ENCODE measurements around the gene C19orf25. TPM values are rescaled to one million over a fixed set of nuclear protein-coding genes. Genes with fewer than 3 reads are reported as not detected.
A peak's percentile ranks its signal among the peaks of the same experiment; 100 is the strongest.
"Not testable (repeated sequence)": the region's sequence is repeated elsewhere in the genome, so short reads cannot be mapped to it uniquely, and the experiment has no call there.

C19orf25 gene
- 17.9 TPM for total RNA-seq

DNA sequence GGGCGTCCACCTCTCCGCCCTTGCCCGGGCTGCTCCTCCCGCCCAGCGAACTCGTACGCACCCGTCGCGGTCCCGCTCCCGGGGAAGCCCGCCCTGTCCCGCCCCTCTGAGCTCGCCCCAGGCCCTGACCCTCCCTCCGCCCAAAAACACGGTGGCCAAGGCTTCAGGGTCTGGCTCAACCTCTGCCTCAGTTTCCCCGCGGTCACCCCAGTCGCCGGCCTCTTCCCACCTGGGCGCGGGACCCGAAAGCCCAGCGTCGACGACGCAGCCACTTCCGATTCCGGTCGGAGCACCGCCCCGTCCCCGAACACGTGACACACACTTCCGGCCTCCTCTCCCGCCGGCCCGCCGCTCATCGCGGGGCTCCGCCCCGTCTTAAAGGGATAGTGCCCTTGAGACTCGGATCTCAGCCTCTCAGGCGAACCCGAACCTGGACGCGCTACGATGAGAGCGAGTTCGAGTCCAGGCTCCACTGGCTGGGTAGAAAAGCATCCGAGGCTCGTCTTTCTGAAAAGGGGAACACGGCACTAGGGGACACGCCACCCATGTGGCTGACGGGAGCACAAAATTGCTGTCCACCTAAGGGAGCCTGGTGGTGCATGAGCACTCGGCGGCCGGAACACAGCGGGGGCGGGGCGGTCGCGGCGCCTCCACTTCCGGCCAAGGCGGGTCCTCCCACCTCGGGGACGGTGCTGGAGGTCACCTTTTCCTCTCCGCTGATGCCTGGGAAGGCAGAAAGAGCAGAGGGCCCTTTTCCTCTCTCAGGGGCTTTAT lies at the start of gene C19orf25:
TSS of gene C19orf25 (minus strand) at position 282 of the 774 bp plus-strand sequence. CDS start 312 bp downstream, outside the sequence.
- DNase-seq (ENCODE audit: low spot score in 2 of 2), result peak; percentile 100
- no peak for FAIRE-seq

DNA sequence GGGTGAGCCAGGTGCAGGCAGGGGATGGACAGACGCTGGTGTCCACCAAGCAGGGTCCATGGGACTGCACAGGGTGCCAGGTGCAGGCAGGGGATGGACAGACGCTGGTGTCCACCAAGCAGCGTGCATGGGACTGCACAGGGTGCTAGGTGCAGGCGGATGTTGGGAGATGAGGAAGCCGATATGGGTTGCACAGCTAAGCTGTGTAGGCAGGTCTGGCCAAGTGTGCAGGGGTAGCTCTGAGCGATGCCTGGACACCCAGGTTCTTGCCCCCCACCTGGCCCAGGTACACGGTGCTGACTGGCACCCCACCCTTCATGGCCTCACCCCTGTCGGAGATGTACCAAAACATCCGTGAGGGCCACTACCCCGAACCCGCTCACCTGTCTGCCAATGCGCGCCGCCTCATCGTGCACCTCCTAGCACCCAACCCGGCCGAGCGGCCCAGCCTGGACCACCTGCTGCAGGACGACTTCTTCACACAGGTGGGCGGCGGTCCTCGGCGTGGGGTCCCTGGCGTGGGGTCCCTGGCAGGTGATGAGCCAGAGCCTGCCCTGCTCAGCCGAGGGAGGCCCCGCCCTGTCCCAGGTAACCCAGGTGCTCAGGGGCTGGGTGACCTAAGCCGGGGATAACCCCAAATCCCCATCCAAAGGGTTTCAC lies 48.8 kb upstream of the C19orf25 start:
- FAIRE-seq, result no peak
- DNase-seq (ENCODE audit: low spot score in 2 of 2), result no peak

DNA sequence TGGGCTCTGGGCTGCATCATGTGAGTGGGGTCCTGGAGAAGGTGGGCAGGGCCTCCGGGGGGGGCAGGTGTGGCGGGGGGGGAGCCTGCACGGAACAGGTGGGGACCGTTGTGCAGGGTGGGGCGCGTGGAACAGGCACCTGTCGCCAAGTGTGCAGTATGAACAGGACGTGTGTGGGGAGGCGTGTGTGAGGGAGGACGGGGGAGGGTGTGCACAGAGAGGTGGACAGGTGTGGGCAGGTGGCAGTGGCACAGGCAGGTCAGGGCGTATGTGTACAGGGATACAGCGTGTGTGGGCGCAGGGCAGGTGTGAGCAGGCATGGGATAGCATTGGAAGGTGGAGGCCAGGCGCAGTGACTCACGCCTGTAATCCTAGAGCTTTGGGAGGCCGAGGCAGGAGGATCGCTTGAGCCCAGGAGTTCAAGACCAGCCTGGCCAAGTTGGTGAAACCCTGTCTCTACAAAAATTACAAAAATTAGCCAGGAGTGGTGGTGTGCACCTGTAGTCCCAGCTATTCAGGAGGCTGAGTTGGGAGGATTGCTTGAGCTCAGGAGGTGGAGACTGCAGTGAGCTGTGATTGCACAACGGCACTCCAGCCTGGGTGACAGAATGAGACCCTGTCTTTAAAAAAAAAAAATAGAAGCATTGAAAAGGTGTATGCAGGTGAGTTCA lies 48.1 kb upstream of the C19orf25 start:
- FAIRE-seq (no peak), DNase-seq (ENCODE audit: low spot score in 2 of 2) (no peak)

DNA sequence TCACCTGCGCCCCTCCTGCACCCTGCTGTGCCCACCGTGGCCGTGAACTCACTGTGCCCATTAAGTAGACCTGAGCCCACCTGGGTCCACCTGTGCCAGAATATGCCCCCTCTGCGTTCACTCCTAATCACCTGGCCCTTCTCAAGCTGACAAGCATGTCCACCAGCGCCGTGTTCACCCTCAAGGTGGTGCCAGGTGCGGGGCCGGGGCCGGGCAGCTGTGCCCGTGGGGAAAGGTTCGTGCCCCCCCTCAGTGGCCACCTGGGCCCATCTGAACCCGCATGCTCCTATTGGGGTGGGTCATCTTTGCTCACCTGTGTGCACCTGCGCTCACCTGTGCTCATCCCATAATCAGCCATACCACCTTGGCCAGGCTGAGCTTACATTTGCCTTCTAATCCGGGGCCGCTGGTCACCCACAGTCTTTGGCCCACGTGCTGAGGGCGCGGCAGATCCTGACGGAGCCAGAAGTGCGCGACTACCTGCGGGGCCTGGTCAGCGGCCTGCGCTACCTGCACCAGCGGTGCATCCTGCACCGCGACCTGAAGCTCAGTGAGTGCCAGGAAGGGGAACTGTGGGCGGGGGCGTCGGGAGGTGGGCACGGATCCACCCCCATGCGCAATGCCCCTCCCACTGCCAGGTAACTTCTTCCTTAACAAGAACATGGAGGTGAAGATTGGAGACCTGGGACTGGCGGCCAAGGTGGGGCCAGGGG lies 47.2 kb upstream of the C19orf25 start:
- no peak for FAIRE-seq

DNA sequence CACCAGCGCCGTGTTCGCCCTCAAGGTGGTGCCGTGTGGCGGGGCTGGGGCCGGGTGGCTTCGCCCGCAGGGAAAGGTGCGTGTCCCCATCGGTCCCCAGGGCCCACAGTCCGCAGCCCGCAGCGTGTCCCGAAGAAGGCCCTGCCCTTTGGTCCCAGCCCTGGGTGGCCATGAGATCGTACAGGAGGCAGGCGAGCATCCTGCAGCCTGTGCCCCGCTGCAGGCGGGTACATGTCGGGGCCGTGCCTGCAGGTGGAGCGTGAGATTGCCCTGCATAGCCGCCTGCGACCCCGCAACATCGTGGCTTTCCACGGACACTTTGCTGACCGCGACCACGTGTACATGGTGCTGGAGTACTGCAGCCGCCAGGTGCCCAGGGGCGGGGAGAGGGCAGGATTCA lies 46.3 kb upstream of the C19orf25 start:
- FAIRE-seq, result no peak

More for the DNA sequence above, 47.2 kb upstream of the C19orf25 start:
- no peak for DNase-seq (ENCODE audit: low spot score in 2 of 2)

DNA sequence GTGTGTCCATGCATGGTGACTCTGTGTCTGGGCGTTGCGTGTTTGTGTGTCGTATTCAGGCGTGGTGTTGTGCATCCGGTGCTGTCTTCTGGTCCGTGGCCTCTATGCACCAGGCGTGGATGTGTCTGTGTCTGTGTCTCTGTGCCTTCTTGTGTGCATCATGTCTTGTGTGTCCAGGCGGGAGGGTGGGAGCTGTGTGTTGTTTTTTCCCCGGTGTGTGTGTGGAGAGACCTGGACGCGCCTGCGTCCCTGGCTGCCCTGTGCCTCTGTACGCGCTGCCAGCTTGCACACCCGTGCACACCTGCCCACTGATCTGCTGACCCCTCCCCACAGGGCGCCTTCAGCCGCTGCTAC lies 45.9 kb upstream of the C19orf25 start:
- FAIRE-seq (no peak), DNase-seq (ENCODE audit: low spot score in 2 of 2) (no peak)

More for the DNA sequence above, 46.3 kb upstream of the C19orf25 start:
- no peak for DNase-seq (ENCODE audit: low spot score in 2 of 2)

DNA sequence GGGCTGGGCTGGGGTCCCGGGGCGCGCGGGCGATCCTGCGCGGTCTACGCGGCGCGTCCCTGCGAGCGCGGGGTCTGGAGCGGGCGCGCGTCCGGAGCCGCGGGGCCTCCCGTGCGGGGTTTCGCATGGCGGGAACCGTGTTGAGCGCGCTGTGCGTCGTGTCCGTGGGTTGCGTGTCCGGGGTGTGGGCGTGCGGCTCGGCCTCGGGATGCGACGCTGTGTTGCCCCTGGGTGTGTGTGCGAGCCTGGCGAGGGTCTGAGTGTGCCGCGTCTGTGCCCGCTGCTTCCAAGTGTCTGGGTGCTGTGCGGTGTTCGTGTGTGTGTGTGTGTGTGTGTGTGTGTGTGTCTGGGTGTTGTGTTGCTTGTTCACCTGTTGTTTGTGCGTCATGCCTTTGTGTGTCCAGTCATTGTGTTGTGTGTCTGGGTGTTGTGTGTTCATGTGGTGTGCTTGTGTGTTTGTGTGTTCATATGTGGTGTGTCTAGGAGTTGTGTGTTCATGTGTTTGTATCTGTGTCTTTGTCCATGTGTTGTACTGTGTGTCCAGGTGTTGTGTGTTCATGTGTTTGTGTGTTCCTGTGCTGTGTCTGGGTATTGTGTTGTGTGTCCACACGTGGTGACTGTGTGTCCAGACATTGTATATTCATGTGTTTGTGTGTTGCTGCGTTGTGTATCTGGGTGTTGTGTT lies 45.4 kb upstream of the C19orf25 start:
- DNase-seq (ENCODE audit: low spot score in 2 of 2), result peak in 1 of 2 donors; percentile 61
- FAIRE-seq, result no peak

DNA sequence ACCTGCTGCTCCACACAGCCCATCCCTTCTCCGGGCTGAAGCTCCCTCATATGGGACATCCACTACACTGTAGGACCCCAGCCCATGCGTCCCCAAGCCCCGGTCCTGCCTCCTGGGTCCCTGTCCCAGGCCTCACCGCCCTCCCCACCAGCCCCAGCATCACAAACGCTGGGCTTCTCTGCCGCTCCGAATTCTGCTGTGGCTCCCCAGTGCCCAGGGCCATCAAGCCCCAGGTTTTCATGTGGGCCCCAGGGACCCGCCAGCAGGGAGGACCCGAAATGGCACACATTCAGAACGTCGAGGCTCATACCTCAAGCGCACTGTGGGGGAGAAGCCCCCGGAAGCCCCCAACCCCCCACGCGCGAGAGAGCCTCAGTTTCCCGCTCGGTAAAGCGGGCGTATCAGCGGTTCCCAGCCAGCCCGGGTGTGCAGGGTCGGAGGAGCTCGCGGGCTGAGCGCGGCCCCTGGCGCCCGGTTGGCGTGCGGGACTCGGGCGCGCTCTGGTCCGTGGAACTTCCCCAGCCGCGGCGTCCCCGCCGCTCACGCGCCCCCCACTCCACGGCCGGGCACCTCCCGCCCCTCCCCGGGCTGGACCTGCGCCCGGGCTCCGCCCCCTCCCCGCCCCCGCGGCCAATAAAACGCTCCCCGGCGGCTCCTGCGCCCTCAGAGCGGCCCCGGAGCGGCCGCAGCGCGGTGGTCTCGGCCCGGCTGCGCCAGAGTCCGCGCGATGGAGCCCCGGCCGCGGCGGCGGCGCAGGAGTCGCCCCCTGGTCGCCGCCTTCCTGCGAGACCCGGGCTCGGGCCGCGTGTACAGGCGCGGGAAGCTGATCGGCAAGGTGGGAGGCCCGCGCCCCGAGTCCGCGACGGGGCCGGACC lies 44.6 kb upstream of the C19orf25 start, which contains the start of gene PLK5:
TSS of gene PLK5 (plus strand) at position 666 of the 875 bp plus-strand sequence. CDS start 2,920 bp downstream, outside the sequence.
- DNase-seq (ENCODE audit: low spot score in 2 of 2), result peak in 1 of 2 donors; percentile 68
- no peak for FAIRE-seq

DNA sequence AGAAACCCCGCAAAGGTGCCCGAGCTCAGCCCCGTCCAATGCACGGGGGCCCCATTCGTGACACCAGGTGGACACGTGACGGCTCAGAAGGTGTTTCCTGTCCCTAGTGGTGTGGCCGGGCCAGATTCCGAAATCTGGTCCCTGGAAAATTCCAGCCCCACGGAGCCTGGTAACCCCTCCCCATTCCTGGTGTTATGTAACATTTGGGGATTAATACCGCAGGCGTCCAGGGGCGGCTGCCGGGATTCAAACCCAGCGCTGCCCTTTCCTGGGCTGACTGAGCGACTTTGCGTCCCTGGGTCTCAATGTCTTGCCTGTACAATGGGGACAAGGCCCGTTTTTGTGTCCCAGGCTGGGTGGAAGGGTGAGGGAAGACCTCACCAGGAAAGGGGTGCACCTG lies 43.8 kb upstream of the C19orf25 start:
- DNase-seq (ENCODE audit: low spot score in 2 of 2) (no peak), FAIRE-seq (no peak)

DNA sequence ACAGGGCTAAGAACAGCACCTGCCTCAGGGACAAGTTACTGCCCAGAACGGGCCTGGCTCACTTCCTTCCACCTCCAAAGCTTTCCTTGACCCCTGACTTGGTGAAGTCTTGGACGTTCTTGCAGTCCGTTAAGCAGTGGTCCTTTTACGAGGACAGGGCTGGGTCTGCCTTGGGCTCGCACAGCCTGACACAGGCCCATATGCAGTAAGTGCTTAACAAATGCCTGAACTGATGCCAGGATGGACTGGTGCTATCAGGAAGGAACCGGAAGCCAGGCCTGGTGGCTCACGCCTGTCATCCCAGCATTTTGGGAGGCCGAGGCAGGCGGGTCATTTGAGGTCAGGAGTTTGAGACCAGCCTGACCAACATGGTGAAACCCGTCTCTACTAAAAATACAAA lies 43.0 kb upstream of the C19orf25 start:
- no peak for DNase-seq (ENCODE audit: low spot score in 2 of 2)
- no peak for FAIRE-seq

DNA sequence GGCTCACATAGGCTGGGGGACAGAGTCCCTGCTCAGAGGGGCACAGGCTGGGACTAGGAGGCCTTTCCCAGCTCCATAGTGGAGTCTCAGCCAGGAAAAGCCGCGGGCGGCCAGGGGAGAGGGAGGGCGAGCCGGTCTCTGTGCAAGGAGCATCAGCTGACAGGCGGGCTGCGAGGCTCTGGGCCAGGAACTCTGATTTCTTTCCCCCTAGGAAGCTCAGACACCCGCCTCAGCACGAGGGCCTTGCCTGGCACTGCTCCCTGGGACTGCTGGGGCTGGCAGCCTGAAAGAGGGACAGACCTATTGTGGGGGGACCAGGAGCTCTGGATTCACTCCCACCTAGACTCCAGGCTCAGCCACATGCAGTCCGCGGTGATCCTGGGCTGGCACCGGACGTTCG lies 42.6 kb upstream of the C19orf25 start:
- DNase-seq (ENCODE audit: low spot score in 2 of 2) (no peak), FAIRE-seq (no peak)

DNA sequence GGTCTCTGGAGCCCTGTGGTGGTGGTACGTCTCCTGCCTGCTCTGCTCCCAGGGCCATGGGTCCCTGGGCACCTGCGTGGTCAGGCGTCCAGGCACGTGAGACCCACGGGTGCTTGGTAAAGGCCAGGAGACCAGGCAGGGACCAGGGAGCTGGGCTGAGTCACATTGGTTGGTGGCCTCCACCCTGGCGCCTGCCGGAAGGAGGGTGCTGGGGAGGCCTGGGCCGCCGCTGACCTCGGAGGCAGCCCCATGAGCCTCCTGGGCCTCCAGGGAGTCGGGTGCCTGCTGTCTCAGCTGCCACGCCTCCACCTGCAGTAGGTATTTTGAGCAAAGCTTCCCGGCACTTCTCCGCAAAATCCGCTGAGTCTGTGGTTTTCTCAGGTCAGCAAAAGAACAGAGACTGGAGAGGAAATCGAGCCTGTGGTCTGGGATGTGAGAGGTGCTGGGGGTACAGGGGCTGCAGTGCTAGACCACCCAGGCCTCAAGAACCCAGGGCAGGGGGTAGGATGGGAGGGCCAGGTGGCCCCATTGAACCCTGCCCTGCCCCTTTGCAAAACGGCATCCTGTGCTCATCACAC lies 41.3 kb upstream of the C19orf25 start:
- DNase-seq (ENCODE audit: low spot score in 2 of 2) (no peak), FAIRE-seq (no peak)

DNA sequence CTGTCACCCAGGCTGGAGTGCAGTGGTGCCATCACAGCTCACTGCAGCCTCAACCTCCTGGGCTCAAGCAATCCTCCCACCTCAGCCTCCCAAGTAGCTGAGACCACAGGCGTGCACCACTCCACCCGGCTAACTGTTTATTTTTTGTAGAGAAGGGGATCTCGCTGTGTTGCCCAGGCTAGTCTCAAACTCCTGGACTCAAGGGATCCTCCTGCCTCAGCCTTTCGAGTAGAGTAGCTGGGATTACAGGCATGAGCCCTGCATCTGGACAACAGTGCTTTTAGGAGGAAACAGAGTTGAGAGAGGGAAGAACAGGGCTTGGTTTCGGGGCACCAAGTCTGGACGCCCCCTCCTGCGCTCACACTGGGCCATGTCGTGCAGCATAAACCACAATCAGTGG lies 40.8 kb upstream of the C19orf25 start:
- not testable (repeated sequence) for FAIRE-seq; DNase-seq (ENCODE audit: low spot score in 2 of 2)

DNA sequence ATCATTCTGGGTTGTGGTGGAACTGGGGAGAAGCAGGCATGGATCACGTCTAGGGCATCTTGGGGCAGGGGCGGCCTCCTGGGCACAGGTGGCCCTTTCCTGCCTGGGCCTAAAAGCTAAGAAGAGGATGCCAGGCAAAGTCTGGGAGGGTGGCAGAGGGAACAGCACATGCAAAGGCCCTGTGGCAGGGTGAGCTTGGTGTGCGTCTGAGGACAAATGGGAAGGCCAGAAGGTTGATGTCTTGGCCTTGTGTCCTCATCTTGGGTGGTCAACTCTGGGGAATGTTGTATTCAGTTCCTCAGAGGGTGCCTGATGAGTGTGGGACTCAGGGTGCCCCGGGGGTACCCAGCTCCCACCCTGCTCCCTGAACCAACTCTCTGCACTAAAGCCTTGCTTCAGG lies 39.5 kb upstream of the C19orf25 start:
- FAIRE-seq (no peak), DNase-seq (ENCODE audit: low spot score in 2 of 2) (no peak)

DNA sequence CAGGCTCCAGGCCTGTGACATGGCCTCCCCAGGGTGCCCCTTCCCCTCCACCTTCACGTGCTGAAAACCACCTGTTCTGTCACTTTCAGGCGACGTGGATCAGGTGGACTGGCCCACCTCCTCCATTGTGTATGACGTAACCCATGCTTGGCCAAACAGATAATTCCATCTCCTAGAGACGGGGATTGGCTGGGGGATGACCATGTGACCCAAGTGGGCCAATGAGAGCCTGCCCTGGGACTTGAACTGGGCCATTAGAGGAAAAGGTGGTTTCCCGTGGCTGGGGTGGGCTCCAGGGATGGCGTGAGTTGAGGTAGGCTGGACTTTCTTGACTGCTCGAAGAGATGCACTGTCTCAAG lies 37.4 kb upstream of the C19orf25 start:
- no peak for FAIRE-seq
- no peak for DNase-seq (ENCODE audit: low spot score in 2 of 2)

DNA sequence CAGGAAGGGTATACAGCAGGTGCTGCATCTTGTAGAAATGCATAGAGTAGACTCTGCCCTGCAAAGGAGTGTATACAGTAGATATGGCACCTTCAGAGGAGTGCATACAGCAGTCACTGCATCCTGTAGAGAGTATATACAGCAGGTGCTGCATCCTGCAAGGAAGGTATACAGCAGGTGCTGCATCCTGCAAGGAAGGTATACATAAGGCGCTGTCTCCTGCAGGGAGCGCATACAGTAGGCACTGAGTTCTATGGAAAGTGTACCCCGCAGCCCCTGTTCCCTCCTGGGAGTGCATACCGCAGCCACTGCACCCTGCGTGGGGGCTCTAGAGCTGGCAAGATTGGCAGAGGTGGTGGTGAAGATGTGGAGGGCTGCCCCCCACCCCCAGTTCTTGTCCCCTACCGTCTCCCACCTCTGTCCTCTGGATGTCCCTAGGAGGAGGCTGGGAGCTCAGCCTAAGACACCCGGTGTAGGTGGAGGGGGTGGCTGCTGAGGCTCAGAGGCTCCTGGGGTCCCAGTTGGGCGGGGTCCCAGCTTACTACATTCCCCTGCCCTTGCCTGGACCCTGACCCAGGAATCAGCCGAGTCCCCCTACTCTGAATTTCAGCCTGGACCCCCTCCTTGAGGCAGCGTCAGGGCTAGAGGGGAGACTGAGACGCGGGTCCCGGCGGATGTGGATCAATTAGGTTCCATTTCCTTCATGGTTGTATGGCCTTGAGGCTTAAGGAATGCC lies 36.1 kb upstream of the C19orf25 start:
- no peak for FAIRE-seq
- no peak for DNase-seq (ENCODE audit: low spot score in 2 of 2)

DNA sequence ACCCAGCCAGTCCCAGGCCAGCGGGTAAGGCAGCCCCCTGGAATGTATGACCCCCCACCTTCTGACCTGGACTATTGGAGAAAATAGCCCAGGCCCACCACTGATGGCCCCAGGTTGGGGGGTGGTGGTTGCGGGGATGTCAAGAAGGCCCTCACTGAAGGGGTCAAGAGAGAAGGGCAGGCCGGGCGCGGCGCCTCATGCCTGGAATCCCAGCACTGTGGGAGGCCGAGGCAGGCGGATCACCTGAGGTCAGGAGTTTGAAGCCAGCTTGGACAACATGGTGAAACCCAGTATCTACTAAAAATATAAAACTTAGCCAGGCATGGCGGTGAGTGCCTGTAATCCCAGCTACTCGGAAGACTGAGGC lies 35.3 kb upstream of the C19orf25 start:
- FAIRE-seq (no peak), DNase-seq (ENCODE audit: low spot score in 2 of 2) (no peak)
